HUES64 (cell line): ENCODE data around the gene CYBC1.

Source experiments
- H3K27ac ChIP-seq: 2 replicates; pipeline ENCODE4 v1.7.0; 2013; ENCODE audit warnings: low read depth, low read length, inconsistent platforms
- H3K27me3 ChIP-seq: 2 replicates; pipeline ENCODE4 v1.6.1; 2013; ENCODE audit warnings: mild to moderate bottlenecking, low read length; ENCODE audit not compliant: insufficient read depth
- H3K36me3 ChIP-seq: 2 replicates; pipeline ENCODE4 v1.6.1; 2013; ENCODE audit warnings: mild to moderate bottlenecking, low read length; ENCODE audit not compliant: insufficient read depth
- H3K4me1 ChIP-seq: 2 replicates; pipeline ENCODE4 v1.6.1; 2013; ENCODE audit warnings: mild to moderate bottlenecking, low read length, moderate library complexity; ENCODE audit not compliant: insufficient read depth
- H3K4me3 ChIP-seq: 2 replicates; pipeline ENCODE4 v1.5.1; 2013; ENCODE audit warnings: mild to moderate bottlenecking, low read length, moderate library complexity
- H3K9ac ChIP-seq: 2 replicates; pipeline ENCODE4 v1.6.1; 2013; ENCODE audit warnings: mild to moderate bottlenecking, low read depth, low read length
- H3K9me3 ChIP-seq: 2 replicates; pipeline ENCODE4 v1.6.1; 2013; ENCODE audit warnings: low read depth, low read length; ENCODE audit not compliant: insufficient read depth
- WGBS: fragments of 150-250, 120-280 bp; methylation state at CpG from one replicate; pipeline ENCODE4 v1.1.7; 2013; ENCODE audit warnings: missing lambda C conversion rate; 5-methylcytosine and 5-hydroxymethylcytosine counted together

CYBC1 gene

GRCh38 chr17:82446124-82446523, 4.4 kb downstream of the CYBC1 start:
- Histone ChIP-seq H3K27ac (no peak overlapping the region), H3K4me3 (no peak overlapping the region), H3K9me3 (no peaks in the 10 kb centered on the region), H3K36me3 (peaks cover 39% of the 10 kb centered on the region; the same call in 1 of the 2 replicates), H3K27me3 (no peaks in the 10 kb centered on the region), H3K9ac (no peak overlapping the region), H3K4me1 (peaks cover 3% of the 10 kb centered on the region; the same call in 1 of the 2 replicates)
- 93% methylated on average over 15 of the region's 15 CpGs for WGBS

GRCh38 chr17:82445542-82445941, 5.0 kb downstream of the CYBC1 start:
- no peak overlapping the region for H3K9ac ChIP-seq
- H3K27ac ChIP-seq = no peak overlapping the region
- H3K27me3 ChIP-seq = no peaks in the 10 kb centered on the region
- 0 out of 2 replicates have a peak, but pooled peaks cover 3% of the 10 kb centered on the region for H3K4me1 ChIP-seq
- H3K9me3 ChIP-seq = no peaks in the 10 kb centered on the region
- no peak overlapping the region for H3K4me3 ChIP-seq
- H3K36me3 ChIP-seq = peaks cover 39% of the 10 kb centered on the region; the same call in 1 of the 2 replicates
- WGBS = 94% methylated on average over 13 of the region's 13 CpGs

- H3K9ac ChIP-seq = no peak overlapping the region
- H3K9me3 ChIP-seq = no peaks in the 10 kb centered on the region
- no peak overlapping the region for H3K4me3 ChIP-seq
- 91% methylated on average over 19 of the region's 19 CpGs for WGBS
- no peaks in the 10 kb centered on the region for H3K27me3 ChIP-seq
- H3K4me1 ChIP-seq = 0 out of 2 replicates have a peak, but pooled peaks cover 7% of the 10 kb centered on the region
- H3K36me3 ChIP-seq = peaks cover 39% of the 10 kb centered on the region; the same call in 1 of the 2 replicates
- no peak overlapping the region for H3K27ac ChIP-seq
These were observed 5.5 kb downstream of the CYBC1 start for GRCh38 chr17:82444941-82445521.

DNA sequence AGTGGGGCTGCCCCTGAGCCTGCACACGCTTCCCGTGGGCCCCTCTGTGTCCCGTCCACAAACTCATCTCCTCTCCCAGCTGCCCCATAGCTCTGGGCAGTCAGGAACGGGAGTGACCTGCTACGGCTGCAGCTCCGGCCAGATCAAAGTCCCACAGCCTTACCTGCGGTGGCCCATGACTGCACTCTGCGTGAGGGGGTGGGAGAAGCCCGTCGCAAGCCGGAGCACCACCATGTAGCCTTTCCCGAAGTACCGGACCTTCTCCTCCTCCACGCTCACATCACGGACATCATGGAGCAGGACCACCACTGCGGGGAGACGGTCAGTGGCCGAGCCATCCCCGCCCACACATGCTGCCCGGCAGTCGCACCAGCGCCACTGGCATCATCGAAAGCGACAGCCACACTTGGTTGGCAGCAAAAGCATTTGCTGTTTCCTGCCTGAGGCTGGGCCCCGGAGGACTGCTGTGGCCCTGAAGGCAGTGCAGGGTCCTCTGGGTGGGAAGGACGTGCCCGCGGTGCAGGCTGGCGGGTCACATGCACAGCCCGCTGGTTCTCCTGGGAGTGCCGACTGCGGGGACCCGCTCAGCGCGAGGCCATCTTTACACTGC, 6.2 kb downstream of the CYBC1 start:
- 0 out of 2 replicates have a peak, but pooled peaks cover 7% of the 10 kb centered on the region for H3K4me1 ChIP-seq
- WGBS = 94% methylated on average over 35 of the region's 35 CpGs

GRCh38 chr17:82443465-82444283, 6.9 kb downstream of the CYBC1 start:
- Histone ChIP-seq H3K27ac (no peak overlapping the region), H3K36me3 (peaks cover 39% of the 10 kb centered on the region; the same call in 1 of the 2 replicates), H3K9ac (no peak overlapping the region), H3K9me3 (no peaks in the 10 kb centered on the region), H3K4me3 (no peak overlapping the region), H3K4me1 (0 out of 2 replicates have a peak, but pooled peaks cover 7% of the 10 kb centered on the region), H3K27me3 (no peaks in the 10 kb centered on the region)
- WGBS = 95% methylated on average over 34 of the region's 40 CpGs

More for the DNA sequence above, 6.2 kb downstream of the CYBC1 start:
- Histone ChIP-seq H3K4me3 (no peak overlapping the region), H3K36me3 (peaks cover 39% of the 10 kb centered on the region; the same call in 1 of the 2 replicates), H3K27ac (no peak overlapping the region), H3K9me3 (no peaks in the 10 kb centered on the region), H3K27me3 (no peaks in the 10 kb centered on the region), H3K9ac (no peak overlapping the region)

DNA sequence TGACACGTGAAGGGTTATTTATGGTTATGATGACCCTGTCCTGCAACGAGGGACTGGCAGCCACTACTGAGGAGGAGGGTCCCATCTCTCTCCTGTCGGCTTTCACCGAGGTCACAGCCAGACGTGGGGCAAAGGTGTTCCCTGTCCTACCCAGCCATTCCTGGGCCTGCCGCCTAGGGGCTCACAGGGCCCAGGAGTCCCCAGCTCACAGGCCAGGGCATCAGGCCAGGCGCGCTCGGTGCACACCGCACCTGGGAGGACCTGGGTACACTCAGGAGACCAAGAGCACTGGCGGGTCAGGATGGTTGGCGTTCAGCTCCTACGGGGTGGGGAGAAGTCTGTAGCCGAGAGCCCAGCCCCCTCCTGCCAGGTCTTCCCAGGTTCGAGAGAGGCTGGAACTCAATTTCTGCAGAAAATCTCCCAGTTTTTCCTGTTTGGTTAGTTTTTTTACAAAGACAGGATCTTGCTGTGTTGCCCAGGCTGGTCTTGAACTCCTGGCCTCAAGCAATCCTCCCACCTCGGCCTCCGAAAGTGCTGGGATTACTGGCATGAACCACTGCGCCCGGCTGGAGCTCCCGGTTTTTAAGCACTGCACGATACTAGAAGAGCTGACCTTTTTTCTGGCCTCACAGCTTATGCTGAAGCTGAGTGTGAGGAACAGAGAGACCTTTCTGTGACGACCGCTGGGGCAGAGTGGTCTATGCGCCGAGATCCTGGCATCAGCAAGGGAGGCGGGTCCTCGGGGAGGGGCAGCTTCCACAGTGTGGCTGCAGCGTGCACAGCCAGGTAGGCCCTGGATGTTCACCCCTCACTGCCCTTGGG, 7.7 kb downstream of the CYBC1 start:
- 95% methylated on average over 28 of the region's 28 CpGs for WGBS
- Histone ChIP-seq H3K9ac (no peak overlapping the region), H3K36me3 (peaks cover 39% of the 10 kb centered on the region; the same call in 1 of the 2 replicates), H3K9me3 (no peaks in the 10 kb centered on the region), H3K4me3 (no peak overlapping the region), H3K27ac (no peak overlapping the region), H3K4me1 (0 out of 2 replicates have a peak, but pooled peaks cover 7% of the 10 kb centered on the region), H3K27me3 (no peaks in the 10 kb centered on the region)

DNA sequence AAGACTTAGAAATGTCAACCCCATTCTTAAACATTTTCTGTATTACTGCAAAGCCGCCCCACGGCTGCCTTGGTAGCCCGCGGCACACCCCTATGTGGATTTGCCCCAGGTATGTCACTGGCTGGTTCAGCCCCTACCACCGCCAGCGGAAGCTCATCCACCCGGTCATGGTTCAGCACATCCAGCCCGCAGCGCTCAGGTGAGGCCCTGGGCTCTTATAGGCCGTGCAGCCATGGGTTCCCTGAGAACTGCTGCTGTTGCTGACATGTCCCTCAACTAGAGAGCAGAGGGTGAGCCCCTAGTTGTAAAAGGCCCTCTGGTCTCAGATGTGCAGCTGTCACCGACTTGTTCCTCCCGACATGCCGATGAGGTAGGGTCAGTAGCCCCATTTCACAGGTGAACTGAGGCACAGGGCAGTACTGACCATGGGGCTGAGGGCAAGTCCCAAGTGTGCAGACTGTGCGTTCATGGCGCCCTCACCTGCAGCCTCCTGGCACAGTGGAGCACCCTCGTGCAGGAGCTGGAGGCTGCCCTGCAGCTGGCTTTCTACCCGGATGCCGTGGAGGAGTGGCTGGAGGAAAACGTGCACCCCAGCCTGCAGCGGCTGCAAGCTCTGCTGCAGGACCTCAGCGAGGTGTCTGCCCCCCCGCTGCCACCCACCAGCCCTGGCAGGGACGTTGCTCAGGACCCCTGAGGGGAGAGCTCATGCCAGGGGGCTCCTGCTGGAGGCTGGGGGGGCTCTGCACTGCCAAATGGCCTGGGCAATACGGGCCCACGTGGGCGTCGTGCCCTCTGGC, 8.7 kb downstream of the CYBC1 start:
- 0 out of 2 replicates have a peak, but pooled peaks cover 7% of the 10 kb centered on the region for H3K4me1 ChIP-seq
- WGBS = 93% methylated on average over 27 of the region's 27 CpGs
- no peak overlapping the region for H3K9ac ChIP-seq
- no peaks in the 10 kb centered on the region for H3K9me3 ChIP-seq
- H3K4me3 ChIP-seq = no peak overlapping the region
- peaks cover 39% of the 10 kb centered on the region; the same call in 1 of the 2 replicates for H3K36me3 ChIP-seq
- H3K27me3 ChIP-seq = no peaks in the 10 kb centered on the region
- H3K27ac ChIP-seq = peak overlapping the region; percentile 25; the same call in 1 of the 2 replicates

DNA sequence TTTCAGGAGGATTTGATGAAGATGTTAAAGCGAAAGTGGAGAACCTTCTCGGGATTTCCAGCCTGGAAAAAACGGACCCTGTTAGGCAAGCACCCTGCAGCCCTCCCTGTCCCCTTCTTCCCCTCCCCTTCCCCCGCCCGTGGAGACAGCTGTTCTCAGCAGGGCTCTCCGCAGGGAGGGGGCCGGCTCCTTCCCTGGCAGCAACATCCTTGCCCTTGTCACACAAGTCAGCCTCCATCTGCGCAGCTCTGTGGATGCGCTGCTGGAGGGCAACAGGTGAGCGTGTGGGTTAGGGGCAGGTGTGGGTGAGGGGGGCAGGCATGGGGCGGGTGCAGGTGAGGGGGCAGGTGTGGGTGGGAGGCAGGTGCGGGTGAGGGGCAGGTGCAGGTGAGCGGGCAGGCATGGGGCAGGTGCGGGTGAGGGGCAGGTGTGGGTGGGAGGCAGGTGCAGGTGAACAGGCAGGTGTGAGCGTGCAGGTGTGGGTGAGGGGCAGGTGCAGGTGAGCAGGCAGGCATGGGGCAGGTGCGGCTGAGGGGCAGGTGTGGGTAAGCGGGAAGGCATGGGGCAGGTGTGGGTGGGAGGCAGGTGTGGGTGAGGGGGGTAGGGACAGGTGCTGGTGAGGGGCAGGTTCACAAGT, 9.4 kb downstream of the CYBC1 start:
- peaks cover 38% of the 10 kb centered on the region; the same call in 1 of the 2 replicates for H3K36me3 ChIP-seq
- 71% methylated on average over 17 of the region's 17 CpGs for WGBS
- H3K27ac ChIP-seq = no peak overlapping the region
- no peak overlapping the region for H3K4me3 ChIP-seq
- no peaks in the 10 kb centered on the region for H3K9me3 ChIP-seq
- H3K4me1 ChIP-seq = 0 out of 2 replicates have a peak, but pooled peaks cover 7% of the 10 kb centered on the region
- H3K27me3 ChIP-seq = no peaks in the 10 kb centered on the region
- H3K9ac ChIP-seq = peak overlapping the region; percentile 31; the same call in 1 of the 2 replicates

DNA sequence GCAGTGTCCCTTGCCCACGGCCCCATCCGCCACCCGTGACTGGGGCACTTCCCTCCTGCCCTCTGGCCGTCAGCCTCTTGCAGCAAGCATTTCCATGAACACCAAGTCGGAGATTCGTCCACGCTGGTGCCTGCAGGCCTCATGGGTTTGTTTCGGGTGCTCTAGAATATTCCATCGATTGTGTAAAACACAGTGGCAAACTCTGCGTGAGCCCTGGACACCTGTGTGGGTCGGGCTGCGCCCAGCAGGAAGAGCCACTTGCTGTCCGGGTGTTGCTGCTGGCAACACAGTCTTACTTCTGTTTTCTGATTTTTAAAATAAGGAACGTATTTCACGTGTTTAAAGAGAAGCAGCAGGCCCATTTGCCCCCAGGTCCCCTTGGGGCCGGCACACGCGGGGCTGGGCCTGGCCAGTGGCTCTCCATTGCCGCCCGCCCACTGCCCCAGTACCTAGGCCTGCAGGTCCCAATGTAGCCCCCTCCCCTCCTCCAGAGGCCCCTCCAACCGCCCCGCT, 10.0 kb downstream of the CYBC1 start:
- H3K9me3 ChIP-seq = no peaks in the 10 kb centered on the region
- 85% methylated on average over 20 of the region's 22 CpGs for WGBS
- H3K36me3 ChIP-seq = peaks cover 33% of the 10 kb centered on the region; the same call in 1 of the 2 replicates
- no peak overlapping the region for H3K27ac ChIP-seq
- H3K27me3 ChIP-seq = no peaks in the 10 kb centered on the region
- peak overlapping the region; percentile 31; the same call in 1 of the 2 replicates for H3K9ac ChIP-seq
- no peak overlapping the region for H3K4me3 ChIP-seq
- H3K4me1 ChIP-seq = 0 out of 2 replicates have a peak, but pooled peaks cover 7% of the 10 kb centered on the region
